ENCODE results near the gene WDR70.
"Not testable (repeated sequence)": the region's sequence is repeated elsewhere in the genome, so short reads cannot be mapped to it uniquely, and the experiment has no call there.

DNA sequence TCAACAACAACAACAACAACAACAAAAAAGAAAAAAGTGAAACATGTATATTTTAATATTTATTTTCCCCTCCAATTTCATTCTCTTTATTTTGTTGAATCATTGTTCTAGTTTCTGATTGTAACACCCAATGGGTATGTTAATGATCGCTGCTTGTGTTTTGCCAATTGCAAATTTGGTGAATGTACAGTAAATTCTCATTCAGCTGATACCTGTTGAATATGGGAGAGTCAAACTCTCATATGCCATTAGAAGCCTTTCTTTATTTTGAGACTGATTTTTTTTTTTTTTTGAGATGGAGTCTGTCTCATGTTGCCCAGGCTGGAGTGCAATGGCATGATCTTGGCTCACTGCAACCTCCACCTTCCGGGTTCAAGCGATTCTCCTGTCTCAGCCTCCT, 72.9 kb downstream of the WDR70 start:
- TF ChIP-seq, protein P1, sequence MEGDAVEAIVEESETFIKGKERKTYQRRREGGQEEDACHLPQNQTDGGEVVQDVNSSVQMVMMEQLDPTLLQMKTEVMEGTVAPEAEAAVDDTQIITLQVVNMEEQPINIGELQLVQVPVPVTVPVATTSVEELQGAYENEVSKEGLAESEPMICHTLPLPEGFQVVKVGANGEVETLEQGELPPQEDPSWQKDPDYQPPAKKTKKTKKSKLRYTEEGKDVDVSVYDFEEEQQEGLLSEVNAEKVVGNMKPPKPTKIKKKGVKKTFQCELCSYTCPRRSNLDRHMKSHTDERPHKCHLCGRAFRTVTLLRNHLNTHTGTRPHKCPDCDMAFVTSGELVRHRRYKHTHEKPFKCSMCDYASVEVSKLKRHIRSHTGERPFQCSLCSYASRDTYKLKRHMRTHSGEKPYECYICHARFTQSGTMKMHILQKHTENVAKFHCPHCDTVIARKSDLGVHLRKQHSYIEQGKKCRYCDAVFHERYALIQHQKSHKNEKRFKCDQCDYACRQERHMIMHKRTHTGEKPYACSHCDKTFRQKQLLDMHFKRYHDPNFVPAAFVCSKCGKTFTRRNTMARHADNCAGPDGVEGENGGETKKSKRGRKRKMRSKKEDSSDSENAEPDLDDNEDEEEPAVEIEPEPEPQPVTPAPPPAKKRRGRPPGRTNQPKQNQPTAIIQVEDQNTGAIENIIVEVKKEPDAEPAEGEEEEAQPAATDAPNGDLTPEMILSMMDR (IDR thresholded peaks at IDR 0.05), result not testable (repeated sequence)
- not testable (repeated sequence) for TF ChIP-seq POLR2A (IDR thresholded peaks at IDR 0.05)

Data from suprapubic skin (tissue), 3 donors.